Caco-2 (cell line): ENCODE measurements around the gene CD276. TPM values are rescaled to one million over a fixed set of nuclear protein-coding genes. Genes with fewer than 3 reads are reported as not detected.

Experiments used
- BruUV-seq: library from RNA; stranded (reverse); fragments of 400-500 nt; replicated peaks from 2 replicates; lab custom pipeline; 2021; lab: Mats Ljungman, UMichigan
- CTCF ChIA-PET: fragments of 300-600 bp; sonication (Branson Sonifier 250); formaldehyde crosslinking; loops from one replicate; lab custom pipeline; 2022; ENCODE audit warnings: antibody characterized with exemption; lab: Charles Lee
- POLR2A ChIA-PET: fragments of 300-600 bp; sonication (Branson Sonifier 250); formaldehyde crosslinking; loops from one replicate; lab custom pipeline; 2022; ENCODE audit warnings: antibody characterized with exemption; lab: Charles Lee
- DNase-seq, 2 experiments: peaks; one replicate each; pipeline versions ENCODE4 v3.0.0 to v3.0.0-alpha.2; 2020 to 2022
- H3K27me3 ChIP-seq: replicated peaks from 2 replicates; pipeline ENCODE4 v1.6.0; 2011; ENCODE audit warnings: low read length; ENCODE audit not compliant: control insufficient read depth, insufficient read depth
- H3K36me3 ChIP-seq: 2 replicates; pipeline ENCODE4 v1.5.1; 2011; ENCODE audit warnings: low read length; ENCODE audit not compliant: control insufficient read depth, insufficient read depth
- H3K4me1 ChIP-seq: fragments of 250-450 bp; sonication (Bioruptor Pico); 2 replicates; pipeline ENCODE4 v1.5.1; 2020; ENCODE audit warnings: mild to moderate bottlenecking
- H3K4me3 ChIP-seq: 2 replicates; pipeline ENCODE4 v1.5.1; 2011; ENCODE audit warnings: low read depth, mild to moderate bottlenecking, control low read depth, low read length
- H3K9me3 ChIP-seq: fragments of 250-450 bp; sonication (Bioruptor Pico); 2 replicates; pipeline ENCODE4 v1.5.1; 2020; ENCODE audit warnings: mild to moderate bottlenecking, moderate library complexity
- H3K27ac Mint-ChIP-seq: one replicate; pipeline ENCODE4 v1.8.0; 2022; ENCODE audit warnings: mixed read lengths; ENCODE audit not compliant: unreplicated experiment
- H3K27me3 Mint-ChIP-seq: one replicate; pipeline ENCODE4 v1.8.0; 2022; ENCODE audit warnings: mixed read lengths; ENCODE audit not compliant: insufficient read depth, unreplicated experiment
- H3K36me3 Mint-ChIP-seq: one replicate; pipeline ENCODE4 v1.8.0; 2022; ENCODE audit warnings: mild to moderate bottlenecking, mixed read lengths; ENCODE audit not compliant: insufficient read depth, unreplicated experiment
- H3K4me1 Mint-ChIP-seq: one replicate; pipeline ENCODE4 v1.8.0; 2022; ENCODE audit warnings: low read depth, mixed read lengths; ENCODE audit not compliant: unreplicated experiment
- H3K4me3 Mint-ChIP-seq: one replicate; pipeline ENCODE4 v1.8.0; 2022; ENCODE audit warnings: mild to moderate bottlenecking, moderate library complexity, mixed read lengths; ENCODE audit not compliant: unreplicated experiment
- H3K9me3 Mint-ChIP-seq: one replicate; pipeline ENCODE4 v1.8.0; 2022; ENCODE audit warnings: mixed read lengths; ENCODE audit not compliant: unreplicated experiment
- intact Hi-C: fragments of 100-400 bp; cut with micrococcal nuclease; formaldehyde crosslinking; loops from one replicate; pipeline ENCODE4 v1.10.0; 2022; ENCODE audit not compliant: unreplicated experiment
- total RNA-seq: library from RNA; stranded (reverse); gene quantifications from 2 replicates; pipeline ENCODE4 v1.2.3, GENCODE V29; 2022
- TF ChIP-seq, protein P1 (sequence below), 2 experiments: fragments of 200-600 bp in 1 of 2; IDR thresholded peaks; 1 replicate in 1 of 2; 2 replicates in 1 of 2; pipeline versions ENCODE4 v1.5.1 to v1.8.0; 2011 to 2022; ENCODE audit warnings: antibody characterized with exemption in 1 of 2, control low read depth in 1 of 2, inconsistent platforms in 1 of 2, low read depth in 1 of 2, low read length in 1 of 2, mild to moderate bottlenecking in 1 of 2, moderate library complexity in 1 of 2; ENCODE audit not compliant: insufficient read depth in 1 of 2, severe bottlenecking in 1 of 2, unreplicated experiment in 1 of 2

Gene CD276
- total RNA-seq, 1 experiment from 2014 or later = 74.2 TPM

DNA sequence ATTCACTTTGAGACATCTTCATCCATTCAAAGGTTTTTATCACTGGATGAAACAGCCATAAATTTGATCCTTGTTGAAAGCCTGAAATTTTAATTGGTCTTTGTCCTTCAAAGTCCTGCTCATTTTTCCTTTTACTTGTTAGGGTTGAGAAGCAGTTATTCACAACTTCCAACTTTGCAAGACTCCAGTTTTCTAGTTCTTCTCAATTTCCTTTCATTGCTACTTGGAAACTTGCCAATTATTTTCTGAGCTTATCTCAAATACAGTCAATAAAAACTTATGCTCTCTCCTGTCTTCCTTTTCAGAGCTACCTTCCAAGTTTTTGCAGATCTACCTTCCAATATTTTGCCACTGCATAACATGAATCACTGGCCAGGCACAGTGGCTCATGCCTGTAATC lies 23.7 kb upstream of the CD276 start:
- DNase-seq = no peak
- Mint-ChIP-seq H3K27me3 (peaks cover 12% of the 10 kb centered on the region), H3K36me3 (no peaks in the 10 kb centered on the region), H3K4me1 (no peaks in the 10 kb centered on the region), H3K9me3 (no peaks in the 10 kb centered on the region), H3K27ac (no peak overlapping the region), H3K4me3 (no peak overlapping the region)
- no TSS peak for BruUV-seq
- ChIA-PET POLR2A (no interaction called here), CTCF (interaction anchor here (1.4 kb wide), 1 partner anchor 44 kb away, joined by 3 read pairs; no protein-coding TSS in a partner anchor)
- Histone ChIP-seq H3K4me1 (no peaks in the 10 kb centered on the region), H3K9me3 (no peaks in the 10 kb centered on the region), H3K27me3 (no peaks in the 10 kb centered on the region), H3K4me3 (no peak overlapping the region), H3K36me3 (no peaks in the 10 kb centered on the region)
- intact Hi-C loops = no loop called here
- TF ChIP-seq, protein P1, sequence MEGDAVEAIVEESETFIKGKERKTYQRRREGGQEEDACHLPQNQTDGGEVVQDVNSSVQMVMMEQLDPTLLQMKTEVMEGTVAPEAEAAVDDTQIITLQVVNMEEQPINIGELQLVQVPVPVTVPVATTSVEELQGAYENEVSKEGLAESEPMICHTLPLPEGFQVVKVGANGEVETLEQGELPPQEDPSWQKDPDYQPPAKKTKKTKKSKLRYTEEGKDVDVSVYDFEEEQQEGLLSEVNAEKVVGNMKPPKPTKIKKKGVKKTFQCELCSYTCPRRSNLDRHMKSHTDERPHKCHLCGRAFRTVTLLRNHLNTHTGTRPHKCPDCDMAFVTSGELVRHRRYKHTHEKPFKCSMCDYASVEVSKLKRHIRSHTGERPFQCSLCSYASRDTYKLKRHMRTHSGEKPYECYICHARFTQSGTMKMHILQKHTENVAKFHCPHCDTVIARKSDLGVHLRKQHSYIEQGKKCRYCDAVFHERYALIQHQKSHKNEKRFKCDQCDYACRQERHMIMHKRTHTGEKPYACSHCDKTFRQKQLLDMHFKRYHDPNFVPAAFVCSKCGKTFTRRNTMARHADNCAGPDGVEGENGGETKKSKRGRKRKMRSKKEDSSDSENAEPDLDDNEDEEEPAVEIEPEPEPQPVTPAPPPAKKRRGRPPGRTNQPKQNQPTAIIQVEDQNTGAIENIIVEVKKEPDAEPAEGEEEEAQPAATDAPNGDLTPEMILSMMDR (IDR thresholded peaks at IDR 0.05; ENCODE audit: insufficient read depth in 1 of 2, low read depth in 1 of 2, low read length in 1 of 2, severe bottlenecking in 1 of 2, unreplicated experiment in 1 of 2) = no peak

DNA sequence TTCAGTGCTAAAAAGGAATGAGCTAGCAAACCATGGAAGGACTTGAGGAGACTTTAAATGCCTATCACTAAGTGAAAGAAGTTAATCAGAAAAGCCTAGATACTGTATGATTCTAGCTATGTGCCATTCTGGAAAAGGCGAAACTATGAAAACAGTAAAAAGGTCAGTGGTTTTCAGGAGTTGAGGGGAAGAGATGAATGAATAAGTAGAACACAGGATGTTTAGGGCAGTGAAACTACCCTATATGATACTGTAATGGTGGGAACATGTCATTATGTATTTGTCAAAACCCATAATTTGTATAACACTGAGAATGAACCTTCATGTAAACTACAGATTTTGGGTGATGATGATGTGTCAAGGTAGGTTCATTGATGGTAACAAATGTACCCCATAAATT lies 9.6 kb upstream of the CD276 start:
- no peaks in the 10 kb centered on the region for H3K4me1 Mint-ChIP-seq
- H3K36me3 ChIP-seq = no peaks in the 10 kb centered on the region
- H3K27ac Mint-ChIP-seq = no peak overlapping the region
- H3K4me3 Mint-ChIP-seq = no peak overlapping the region
- H3K9me3 ChIP-seq = no peaks in the 10 kb centered on the region
- H3K27me3 ChIP-seq = no peaks in the 10 kb centered on the region; the same call in 1 of the 2 replicates
- TF ChIP-seq, protein P1 (IDR thresholded peaks at IDR 0.05; ENCODE audit: insufficient read depth in 1 of 2, low read depth in 1 of 2, low read length in 1 of 2, severe bottlenecking in 1 of 2, unreplicated experiment in 1 of 2) = no peak
- H3K9me3 Mint-ChIP-seq = no peaks in the 10 kb centered on the region
- intact Hi-C loops = no loop called here
- H3K4me1 ChIP-seq = no peaks in the 10 kb centered on the region
- ChIA-PET POLR2A (no interaction called here), CTCF (interaction anchor here (0.6 kb wide), 1 partner anchor 33 kb away, joined by 3 read pairs; no protein-coding TSS in a partner anchor)
- no TSS peak for BruUV-seq
- peaks cover 14% of the 10 kb centered on the region for H3K27me3 Mint-ChIP-seq
- H3K36me3 Mint-ChIP-seq = no peaks in the 10 kb centered on the region
- DNase-seq = no peak
- no peak overlapping the region for H3K4me3 ChIP-seq

DNA sequence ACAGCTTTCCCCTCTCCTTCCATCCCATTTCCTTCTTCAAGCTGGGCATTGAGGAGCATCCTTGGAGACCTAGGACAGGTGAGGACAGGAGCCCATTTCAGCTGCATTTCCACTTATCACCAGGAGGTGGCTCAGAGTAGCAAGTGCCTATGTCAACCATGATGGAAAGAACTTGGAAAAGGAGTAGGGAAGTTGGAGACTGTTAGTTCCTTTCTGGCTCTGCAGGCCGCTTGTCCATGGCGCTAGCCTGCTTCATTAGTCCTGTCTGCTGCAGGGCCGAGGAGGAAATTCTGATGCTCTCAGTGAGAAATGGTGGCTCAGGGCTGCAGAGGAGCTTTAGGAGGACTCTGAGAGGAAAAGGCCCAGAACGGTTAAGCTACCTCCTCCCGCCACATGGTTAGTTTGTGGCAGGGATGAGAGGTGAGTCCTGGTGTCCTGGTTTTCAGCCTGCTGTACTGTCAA lies 7.0 kb upstream of the CD276 start:
- Mint-ChIP-seq H3K27ac (no peak overlapping the region), H3K36me3 (no peaks in the 10 kb centered on the region), H3K27me3 (peaks cover 8% of the 10 kb centered on the region), H3K9me3 (no peaks in the 10 kb centered on the region), H3K4me3 (no peak overlapping the region), H3K4me1 (no peaks in the 10 kb centered on the region)
- intact Hi-C loops = loop anchor here (1.0 kb wide), 2 partner anchors 23 to 28 kb away; no protein-coding TSS in a partner anchor
- no TSS peak for BruUV-seq
- no peaks in the 10 kb centered on the region for H3K4me1 ChIP-seq
- CTCF ChIA-PET = interaction anchor here (0.9 to 2.3 kb wide), 4 partner anchors 21 to 41 kb away, joined by 3 to 20 read pairs (median 12); no protein-coding TSS in a partner anchor
- H3K27me3 ChIP-seq = no peaks in the 10 kb centered on the region
- no peaks in the 10 kb centered on the region for H3K36me3 ChIP-seq
- TF ChIP-seq, protein P1 (IDR thresholded peaks at IDR 0.05; ENCODE audit: insufficient read depth in 1 of 2, low read depth in 1 of 2, low read length in 1 of 2, severe bottlenecking in 1 of 2, unreplicated experiment in 1 of 2) = peak; percentile 80 to 81
- POLR2A ChIA-PET = no interaction called here
- H3K4me3 ChIP-seq = no peak overlapping the region
- peak; percentile 69 to 75 for DNase-seq
- H3K9me3 ChIP-seq = no peaks in the 10 kb centered on the region
